ENCODE measurements around the gene HEMGN. TPM values are rescaled to one million over a fixed set of nuclear protein-coding genes. Genes with fewer than 3 reads are reported as not detected.

HEMGN gene
- total and polyA plus RNA-seq, 2 of the 13 experiments (the other 11 are each of a cell fraction or from before 2014, with no cell fraction given): not detected

GRCh38 chr9:97911528-97911927, 26.4 kb downstream of the HEMGN start:
- Histone ChIP-seq H3K4me1 (ENCODE audit: insufficient read depth, low read length) (peaks cover 7% of the 10 kb centered on the region; the same call in 1 of the 2 replicates), H3K36me3 (replicated peaks in 1 of 2; ENCODE audit: control insufficient read depth in 1 of 2, insufficient read depth in 2 of 2, low read length in 2 of 2) (peaks cover 17 to 68% of the 10 kb centered on the region in 2 experiments), H3K27me3 (ENCODE audit: control insufficient read depth in 1 of 2, insufficient read depth in 2 of 2, low read length in 2 of 2) (no peaks in the 10 kb centered on the region), H3K9me3 (ENCODE audit: low read length) (no peaks in the 10 kb centered on the region), H3K4me3 (replicated peaks in 1 of 3; ENCODE audit: insufficient read depth in 1 of 3, low read depth in 2 of 3, low read length in 3 of 3) (no peak overlapping the region), H2AFZ (ENCODE audit: low read length) (no peak overlapping the region), H3K4me2 (ENCODE audit: low read depth, low read length) (no peak overlapping the region), H3K9ac (ENCODE audit: insufficient read depth, low read depth, low read length) (no peak overlapping the region), H4K20me1 (ENCODE audit: insufficient read depth, low read length) (no peaks in the 10 kb centered on the region), H3K79me2 (ENCODE audit: insufficient read depth, low read length) (no peaks in the 10 kb centered on the region), H3K27ac (ENCODE audit: extremely low read length, insufficient read depth, low read length) (no peak overlapping the region)
- intact Hi-C loops (cut with micrococcal nuclease; ENCODE audit: unreplicated experiment) (no loop called here), in situ Hi-C loops (cut with HindIII; ENCODE audit: extremely low pct_ligation_motif_present, low pct_unique_long_range_greater_than_20kb) (no loop called here)
- TF ChIP-seq GABPB1 (CRISPR knock-in tag; IDR thresholded peaks at IDR 0.05) (no peak), SALL1 (CRISPR knock-in tag; IDR thresholded peaks at IDR 0.05) (no peak), MXI1 (IDR thresholded peaks at IDR 0.05; ENCODE audit: borderline replicate concordance, low read depth, low read length) (no peak), GMEB2 (CRISPR knock-in tag; IDR thresholded peaks at IDR 0.05; ENCODE audit: low read depth) (no peak), DBP (CRISPR knock-in tag; IDR thresholded peaks at IDR 0.05; ENCODE audit: not compliant biosample characterization) (no peak), NFKB2 (CRISPR knock-in tag; IDR thresholded peaks at IDR 0.05; ENCODE audit: borderline replicate concordance) (no peak), ZNF816 (CRISPR knock-in tag; IDR thresholded peaks at IDR 0.05; ENCODE audit: borderline replicate concordance) (no peak), ZNF274 (CRISPR knock-in tag; IDR thresholded peaks at IDR 0.05) (no peak), NCOA5 (CRISPR knock-in tag; IDR thresholded peaks at IDR 0.05) (no peak), MIER3 (CRISPR knock-in tag; IDR thresholded peaks at IDR 0.05; ENCODE audit: borderline replicate concordance) (no peak), FOSL1 (CRISPR knock-in tag; IDR thresholded peaks at IDR 0.05; ENCODE audit: borderline replicate concordance) (no peak), HDAC2 (CRISPR knock-in tag; IDR thresholded peaks at IDR 0.05) (no peak)
- ChIA-PET POLR2A (interaction anchor here (1.2 kb wide), 1 partner anchor 10 kb away, joined by 4 read pairs; no protein-coding TSS in a partner anchor), CTCF (ENCODE audit: low intra/inter-chr PET ratio, low total read pairs) (no interaction called here)
- ATAC-seq: no peak
- FAIRE-seq: no peak
- DNase-seq (ENCODE audit: low spot score): no peak
- 90% methylated on average over 2 of the region's 2 CpGs for WGBS (ENCODE audit: low lambda C conversion rate)
- BruUV-seq (replicated peaks): no TSS peak
